K562 (cell line): ENCODE data around the gene MCFD2. TPM values are rescaled to one million over a fixed set of nuclear protein-coding genes. Genes with fewer than 3 reads are reported as not detected.

ENCODE experiments used
- ATAC-seq: fragments of 200-7000 bp; cut with Tn5 transposase; 3 replicates; pipeline ENCODE4 v1.9.1; 2020; ENCODE audit warnings: moderate library complexity
- BruUV-seq: library from RNA; stranded (reverse); fragments of 400-500 nt; replicated peaks from 2 replicates; lab custom pipeline; 2021; lab: Mats Ljungman, UMichigan
- CTCF ChIA-PET: fragments of 300-600 bp; formaldehyde crosslinking; extraction: SDS; loops from one replicate; lab custom pipeline; 2021; ENCODE audit warnings: low intra/inter-chr PET ratio; lab: Yijun Ruan, JAX
- POLR2A ChIA-PET: fragments of 300-600, 350-650 bp; sonication (Branson Sonifier 250); formaldehyde crosslinking; extraction: SDS; loops from one replicate; lab custom pipeline; 2021; ENCODE audit warnings: antibody characterized with exemption, inconsistent platforms; lab: Yijun Ruan, JAX
- DNase-seq, 4 experiments: peaks; one replicate each; pipeline versions ENCODE4 v3.0.0 to v3.0.0-alpha.2; 2011 to 2018; ENCODE audit warnings: low spot score in 3 of 4, mixed read lengths in 3 of 4; ENCODE audit errors: extremely low read depth in 1 of 4
- FAIRE-seq: peaks from 2 replicates; lab custom pipeline; 2011; peaks lifted over from hg19 to GRCh38; lab: Jason Lieb, UNC
- H2AFZ ChIP-seq: 2 replicates; pipeline ENCODE4 v1.6.0; 2011; ENCODE audit warnings: low read depth, low read length, control low read depth, inconsistent platforms
- H3K27ac ChIP-seq: fragments of 200-600 bp; 3 replicates; pipeline ENCODE4 v1.8.0; 2011; ENCODE audit warnings: low read depth, mild to moderate bottlenecking, control low read depth, inconsistent platforms, low read length, moderate library complexity, mixed read lengths; ENCODE audit errors: extremely low read depth
- H3K27me3 ChIP-seq, 2 experiments: fragments of 300-600 bp in 1 of 2; 2 replicates in 1 of 2; 3 replicates in 1 of 2; pipeline versions ENCODE4 v1.6.0 to v1.8.0; 2011; ENCODE audit warnings: inconsistent platforms in 2 of 2, low read length in 2 of 2, mild to moderate bottlenecking in 1 of 2, mixed read lengths in 1 of 2, moderate library complexity in 1 of 2; ENCODE audit not compliant: control insufficient read depth in 2 of 2, insufficient read depth in 2 of 2
- H3K36me3 ChIP-seq: fragments of 300-600 bp; 3 replicates; pipeline ENCODE4 v1.8.0; 2011; ENCODE audit warnings: mild to moderate bottlenecking, low read length, inconsistent platforms; ENCODE audit not compliant: control insufficient read depth, insufficient read depth
- H3K4me1 ChIP-seq, 2 experiments: fragments of 200-600 bp in 1 of 2; replicated peaks in 1 of 2; 2 replicates in 1 of 2; 3 replicates in 1 of 2; pipeline versions ENCODE4 v1.5.1 to v1.8.0; 2011; ENCODE audit warnings: inconsistent platforms in 2 of 2, low read length in 2 of 2, mild to moderate bottlenecking in 1 of 2, mixed read lengths in 1 of 2, moderate library complexity in 1 of 2; ENCODE audit not compliant: control insufficient read depth in 2 of 2, insufficient read depth in 2 of 2
- H3K4me2 ChIP-seq: 2 replicates; pipeline ENCODE4 v1.6.1; 2011; ENCODE audit warnings: low read length, control low read depth, inconsistent platforms, mixed read lengths; ENCODE audit not compliant: insufficient read depth
- H3K4me3 ChIP-seq: fragments of 200-600 bp; sonication (generic), shearing (Covaris generic); 2 replicates; pipeline ENCODE4 v1.5.1; 2016; ENCODE audit warnings: control low read depth, inconsistent platforms
- H3K79me2 ChIP-seq: fragments of 200-600 bp; 3 replicates; pipeline ENCODE4 v1.8.0; 2011; ENCODE audit warnings: low read length, inconsistent platforms; ENCODE audit not compliant: control insufficient read depth, insufficient read depth
- H3K9ac ChIP-seq, 2 experiments: 2 replicates each; pipeline versions ENCODE4 v1.6.0 to v1.6.1; 2011; ENCODE audit warnings: low read depth in 2 of 2, low read length in 2 of 2, control low read depth in 1 of 2, inconsistent platforms in 1 of 2, mild to moderate bottlenecking in 1 of 2, mixed read lengths in 1 of 2; ENCODE audit not compliant: insufficient read depth in 1 of 2
- H3K9me1 ChIP-seq: one replicate; pipeline ENCODE4 v1.6.0; 2011; ENCODE audit warnings: inconsistent platforms, mild to moderate bottlenecking, low read length, moderate library complexity; ENCODE audit not compliant: control insufficient read depth, insufficient read depth
- H3K9me3 ChIP-seq: replicated peaks from 2 replicates; pipeline ENCODE4 v1.5.1; 2011; ENCODE audit warnings: low read depth, low read length, inconsistent platforms; ENCODE audit not compliant: control insufficient read depth, insufficient read depth
- H4K20me1 ChIP-seq: replicated peaks from 2 replicates; pipeline ENCODE4 v1.6.1; 2011; ENCODE audit warnings: low read length, inconsistent platforms, mixed read lengths; ENCODE audit not compliant: control insufficient read depth, insufficient read depth
- ATF2 ChIP-seq: sonication (generic); formaldehyde crosslinking; IDR thresholded peaks from 2 replicates; pipeline ENCODE4 v1.8.1; 2022; ENCODE audit warnings: missing genetic modification reagents
- CXXC5 ChIP-seq: fragments of 250-450 bp; sonication (Bioruptor Pico); IDR thresholded peaks from 2 replicates; pipeline ENCODE4 v1.8.0; 2022; ENCODE audit warnings: inconsistent platforms, mild to moderate bottlenecking, moderate library complexity
- HINFP ChIP-seq: fragments of 450-650 bp; conservative IDR thresholded peaks from 2 replicates; pipeline ENCODE4 v1.6.1; 2016; ENCODE audit warnings: missing genetic modification characterization, low read depth, mild to moderate bottlenecking, control low read depth, missing compliant biosample characterization
- IFI16 ChIP-seq: fragments of 250-450 bp; sonication (Bioruptor Pico); IDR thresholded peaks from 2 replicates; pipeline ENCODE4 v2.1.2; 2022; ENCODE audit warnings: mild to moderate bottlenecking, inconsistent platforms
- NCOA4 ChIP-seq: fragments of 450-650 bp; IDR thresholded peaks from 2 replicates; pipeline ENCODE4 v1.6.1; 2018; ENCODE audit warnings: mild to moderate bottlenecking; ENCODE audit not compliant: partially characterized antibody
- PRPF4 ChIP-seq: fragments of 200-400 bp; formaldehyde crosslinking; IDR thresholded peaks from one replicate; pipeline ENCODE4 v1.6.1; 2017; ENCODE audit warnings: low read length, low read depth, mild to moderate bottlenecking; ENCODE audit not compliant: insufficient read depth, poor library complexity, severe bottlenecking
- SIRT6 ChIP-seq: IDR thresholded peaks from one replicate; pipeline ENCODE4 v1.6.1; 2012; ENCODE audit warnings: low read depth, mild to moderate bottlenecking, control low read depth, inconsistent platforms, low read length, moderate library complexity
- TCF15 ChIP-seq: fragments of 250-450 bp; sonication (Bioruptor Pico); IDR thresholded peaks from 2 replicates; pipeline ENCODE4 v1.8.0; 2022; ENCODE audit warnings: moderate library complexity, mild to moderate bottlenecking, inconsistent platforms
- TEAD2 ChIP-seq: fragments of 450-650 bp; IDR thresholded peaks from 2 replicates; pipeline ENCODE4 v1.6.1; 2016; ENCODE audit warnings: missing genetic modification characterization, control low read depth, missing compliant biosample characterization
- ZBED1 ChIP-seq: IDR thresholded peaks from 2 replicates; pipeline ENCODE4 v1.6.1; 2014
- ZNF408 ChIP-seq: fragments of 250-450 bp; sonication (Bioruptor Pico); IDR thresholded peaks from 2 replicates; pipeline ENCODE4 v1.4.0; 2020; ENCODE audit warnings: low read depth, mild to moderate bottlenecking, moderate library complexity
- ZNF778 ChIP-seq: fragments of 450-650 bp; formaldehyde crosslinking; IDR thresholded peaks from 2 replicates; pipeline ENCODE4 v1.4.0; 2020; ENCODE audit warnings: mild to moderate bottlenecking, moderate library complexity
- WGBS: fragments of 100-300 bp; shearing (Covaris generic); methylation state at CpG from one replicate; pipeline ENCODE4 v1.1.6; 2016; ENCODE audit warnings: low coverage, mixed read lengths; ENCODE audit not compliant: insufficient coverage; ENCODE audit errors: missing lambda C conversion rate; 5-methylcytosine and 5-hydroxymethylcytosine counted together
- in situ Hi-C: fragments of 300-500 bp; cut with MboI; formaldehyde crosslinking; loops from 4 replicates; pipeline ENCODE4 v1.15.0; 2018; ENCODE audit warnings: inconsistent platforms, mixed read lengths
- intact Hi-C: fragments of 100-400 bp; cut with micrococcal nuclease; formaldehyde crosslinking; loops from 2 replicates; pipeline ENCODE4 v1.14.2; 2022
- polyA plus RNA-seq, 8 experiments: library from polyadenylated mRNA; depleted of rRNA in 4 of 8; stranded (reverse) in 5 of 8; unstranded in 3 of 8; fragments of >200 nt; fragmentation: Nextera tagmentation in 2 of 8; fragmentation: Illumina TruSeq in 1 of 8; extraction: Ambion mirVana in 2 of 8; extraction: Trizol in 1 of 8; gene quantifications; 2 replicates each; pipeline versions ENCODE4 v1.2.1 to v1.2.3, GENCODE V29; 2011 to 2014; ENCODE audit warnings: inconsistent platforms in 1 of 8, missing spikeins in 1 of 8
- total RNA-seq, 7 experiments: library from RNA; depleted of rRNA in 6 of 7; stranded (reverse); fragments of >200 nt in 6 of 7; fragmentation: Illumina TruSeq in 2 of 7; extraction: Trizol in 2 of 7; gene quantifications; 2 replicates each; pipeline versions ENCODE4 v1.2.1 to v1.2.3, GENCODE V29; 2011 to 2021; ENCODE audit warnings: low replicate concordance in 1 of 7

Gene MCFD2
- total and polyA plus RNA-seq, 9 of the 15 experiments (the other 6 are each of a cell fraction or from before 2014, with no cell fraction given), result 78.6 to 237 (median 123) TPM

- Histone ChIP-seq H3K79me2 (no peaks in the 10 kb centered on the region), H4K20me1 (no peaks in the 10 kb centered on the region), H2AFZ (no peak overlapping the region), H3K9me1 (no peaks in the 10 kb centered on the region), H3K9ac (no peak overlapping the region; a peak in 1 of 4 replicates), H3K9me3 (no peaks in the 10 kb centered on the region), H3K27me3 (no peaks in the 10 kb centered on the region), H3K27ac (no peak overlapping the region), H3K4me3 (no peak overlapping the region), H3K36me3 (peaks cover 47% of the 10 kb centered on the region; the same call in 2 of the 3 replicates), H3K4me2 (no peak overlapping the region), H3K4me1 (peaks cover 8 to 12% of the 10 kb centered on the region in 2 experiments; a peak in 4 of 5 replicates)
- FAIRE-seq (no peak), ATAC-seq (no peak), DNase-seq (no peak)
- CTCF ChIA-PET, result no interaction called here
- intact Hi-C loops, result no loop called here
- POLR2A ChIA-PET, result no interaction called here
- no TSS peak for BruUV-seq
- WGBS, result 81% methylated on average over 8 of the region's 10 CpGs
- in situ Hi-C loops, result no loop called here
- TF ChIP-seq ZBED1 (no peak), ZNF778 (CRISPR knock-in tag) (no peak), TCF15 (CRISPR knock-in tag) (no peak), ZNF408 (no peak), HINFP (tag) (no peak), ATF2 (no peak), PRPF4 (no peak), CXXC5 (no peak), IFI16 (no peak), SIRT6 (no peak), NCOA4 (no peak), TEAD2 (tag) (no peak)
Measured at GRCh38 chr2:46956981-46957531, 41.5 kb upstream of the MCFD2 start.
